T-helper 2 cell treated with Interferon-gamma antibody and Interleukin-4, amounts not matched to agents 100 ng/mL and 5 ng/mL, for 36 hours (primary cell): Measurements from ENCODE around the gene LAMB3. TPM values are rescaled to one million over a fixed set of nuclear protein-coding genes. Genes with fewer than 3 reads are reported as not detected.

Source experiments
- intact Hi-C: fragments of 100-400 bp; cut with micrococcal nuclease; formaldehyde crosslinking; loops from one replicate; pipeline ENCODE4 v1.15.1; 2023
- total RNA-seq: library from RNA; stranded (reverse); gene quantifications from 2 replicates; pipeline ENCODE4 v1.2.3, GENCODE V29; 2022

Gene LAMB3
- total RNA-seq, 1 donor from 2014 or later: 1.6 TPM

DNA sequence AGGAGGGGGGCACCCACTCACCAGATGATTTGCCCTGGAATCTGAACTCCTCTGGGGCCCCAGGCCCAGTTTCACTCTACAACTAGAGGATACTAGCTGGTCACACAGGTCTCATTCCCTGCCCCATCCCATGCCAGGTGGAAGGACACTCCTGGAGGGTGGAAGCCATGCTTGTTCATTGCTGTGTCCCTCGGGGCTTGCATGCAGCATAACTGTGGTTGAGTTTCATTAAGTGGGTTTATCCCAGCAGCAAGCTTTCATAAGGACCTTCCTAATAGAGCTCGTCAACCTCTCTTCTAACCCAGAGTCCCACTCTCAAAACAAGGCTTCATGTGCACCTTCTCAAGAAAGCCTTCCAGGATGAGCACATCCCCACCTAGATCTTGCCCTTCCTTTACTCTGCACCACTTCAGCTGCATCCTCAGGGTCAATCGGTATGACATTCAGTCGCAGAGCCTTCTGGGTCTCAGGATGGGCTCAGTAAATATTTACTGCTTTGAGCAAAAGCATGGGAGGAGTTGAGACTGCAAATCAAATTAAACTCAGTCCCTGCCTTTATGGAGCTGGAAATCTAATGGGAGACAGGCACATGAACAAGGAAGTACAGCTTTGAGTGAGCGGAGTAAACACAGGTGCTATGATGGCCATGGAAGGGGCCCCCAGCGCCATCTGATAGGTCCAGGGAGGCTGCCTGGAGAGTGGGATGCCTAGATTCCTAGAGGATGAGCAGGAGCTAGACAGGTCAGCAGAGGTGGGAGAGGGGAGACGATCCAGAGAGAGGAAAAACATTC is 32.3 kb downstream of the LAMB3 start:
- intact Hi-C loops: no loop called here

DNA sequence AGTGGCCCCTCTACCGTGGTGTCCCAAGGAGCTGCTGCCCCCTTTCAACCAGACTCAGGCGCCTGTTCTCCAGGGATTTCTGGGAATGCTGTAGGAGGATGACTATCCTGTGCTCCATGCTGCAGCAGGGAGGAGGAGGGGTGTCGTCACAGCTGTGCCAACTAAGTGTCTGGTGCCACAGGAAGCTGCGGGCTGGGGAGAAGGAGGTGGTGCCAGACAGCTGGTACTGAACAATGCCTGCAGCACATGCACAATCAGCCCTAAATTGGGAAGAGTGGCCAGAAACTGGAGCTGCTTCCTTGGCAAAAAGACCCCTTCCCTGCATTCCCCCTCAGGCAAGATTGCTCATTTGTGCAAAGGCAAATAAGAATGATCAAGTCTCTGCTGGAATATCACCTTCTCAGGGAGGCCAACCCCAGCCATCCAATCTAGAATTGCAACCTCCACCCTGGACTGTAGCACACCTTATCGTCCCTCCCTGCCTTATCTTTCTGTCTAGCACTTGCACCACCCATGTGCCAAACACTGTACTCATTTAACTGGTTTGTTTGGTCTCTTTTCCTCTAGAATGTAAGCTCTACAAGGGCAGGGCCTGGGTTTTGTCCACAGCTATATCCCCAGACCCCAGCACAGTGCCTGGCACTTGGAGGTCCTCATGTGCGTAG is 33.3 kb downstream of the LAMB3 start:
- intact Hi-C loops: no loop called here

DNA sequence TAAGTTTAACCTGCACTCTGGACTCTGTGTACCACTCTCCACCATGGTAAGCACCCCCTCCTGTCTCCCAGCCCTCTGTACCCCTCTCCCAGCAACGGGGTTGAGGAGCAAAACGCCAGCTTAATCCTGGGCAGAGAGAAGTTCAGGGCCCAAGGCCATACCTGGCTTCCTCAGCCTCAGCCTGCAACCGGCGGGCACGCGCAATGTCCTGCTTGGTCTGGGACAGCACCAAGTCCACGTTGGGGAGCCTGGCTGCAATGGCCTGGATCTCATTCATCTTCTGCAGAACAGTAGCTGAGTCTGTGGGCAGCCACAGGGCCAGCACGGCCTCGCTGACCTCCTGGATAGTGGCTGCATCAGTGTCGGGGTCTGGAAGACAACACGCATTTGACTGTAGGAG is 33.9 kb downstream of the LAMB3 start:
- intact Hi-C loops: no loop called here

DNA sequence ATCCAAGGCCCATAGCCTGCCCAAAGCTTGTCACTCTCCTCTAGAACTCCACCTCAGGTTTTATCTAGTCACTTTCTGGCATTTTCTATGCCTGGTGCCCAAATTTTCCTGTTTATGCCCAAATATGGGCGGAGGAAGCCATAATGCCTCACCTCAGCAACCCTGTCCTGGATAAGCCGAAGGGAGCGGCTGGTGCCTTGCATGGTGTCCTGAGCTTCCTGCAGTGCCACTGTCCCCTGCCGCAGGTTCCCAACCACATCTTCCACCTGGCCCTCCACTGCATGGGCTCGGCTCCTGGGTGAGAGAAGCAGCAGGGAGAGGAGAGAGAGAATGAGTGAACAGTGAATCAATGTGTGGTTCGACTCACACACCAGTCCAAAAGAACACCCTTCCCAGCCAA is 34.5 kb downstream of the LAMB3 start:
- intact Hi-C loops: no loop called here

DNA sequence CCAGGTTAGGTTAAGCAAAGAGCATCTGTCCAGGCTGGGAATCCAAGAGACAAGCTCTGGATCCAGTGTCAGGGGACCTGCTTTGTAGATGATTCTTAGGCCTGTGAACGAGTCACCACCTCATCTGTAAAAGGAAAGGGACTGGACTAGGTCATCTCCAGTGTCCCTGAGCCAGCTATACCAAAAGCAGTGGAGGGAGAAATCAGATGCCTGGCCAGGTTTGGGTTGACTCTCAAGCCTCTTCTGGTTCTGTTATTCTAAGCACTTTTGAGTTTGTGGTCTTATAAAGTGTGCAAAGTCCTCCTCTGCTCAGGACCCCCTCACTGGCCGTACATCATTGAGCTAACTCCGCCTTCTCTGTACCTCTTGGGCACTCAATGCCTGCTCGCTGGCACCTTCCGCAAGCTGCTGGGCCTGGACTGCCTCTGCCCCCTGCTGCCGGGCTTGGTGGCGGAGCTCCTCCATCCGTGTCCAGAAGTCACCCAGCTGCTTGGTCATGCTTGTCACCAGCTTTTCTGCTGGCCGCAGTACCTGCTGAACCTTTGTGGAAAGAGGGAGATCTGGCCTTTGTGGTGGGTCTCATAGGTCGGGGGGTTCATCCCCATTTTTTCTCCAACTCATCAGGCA is 35.1 kb downstream of the LAMB3 start:
- intact Hi-C loops: no loop called here

DNA sequence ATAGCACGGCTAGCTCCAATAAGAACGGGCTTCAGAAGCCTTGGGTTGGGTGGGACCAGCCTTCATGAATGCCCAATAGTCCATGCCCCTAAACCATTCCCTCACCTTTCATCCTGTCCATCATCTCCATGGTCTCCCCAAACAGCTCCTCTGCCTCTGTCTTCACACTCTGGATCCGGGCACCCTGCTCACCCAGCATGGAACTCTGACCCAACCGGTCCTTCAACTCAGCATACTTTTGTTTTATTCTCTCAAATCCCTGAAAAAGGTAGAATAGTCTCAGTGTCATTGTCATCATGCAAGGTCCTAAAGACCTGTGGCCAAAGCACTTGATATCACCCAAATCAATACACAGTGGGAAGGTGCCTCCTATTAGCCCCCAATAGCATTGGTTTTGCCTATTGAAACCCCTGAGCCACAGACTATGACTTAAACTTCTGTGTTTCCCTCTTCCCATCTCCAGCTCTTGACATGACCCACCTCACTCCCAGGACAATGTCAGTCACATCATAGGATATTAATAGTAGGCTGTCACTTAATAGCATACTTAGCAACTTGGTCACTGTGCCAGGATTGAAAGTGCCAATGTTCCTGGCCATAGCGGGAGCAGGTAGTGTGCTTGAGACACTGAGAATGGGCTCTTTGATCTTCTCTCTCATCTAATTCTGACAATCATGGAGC is 35.7 kb downstream of the LAMB3 start:
- intact Hi-C loops: no loop called here

DNA sequence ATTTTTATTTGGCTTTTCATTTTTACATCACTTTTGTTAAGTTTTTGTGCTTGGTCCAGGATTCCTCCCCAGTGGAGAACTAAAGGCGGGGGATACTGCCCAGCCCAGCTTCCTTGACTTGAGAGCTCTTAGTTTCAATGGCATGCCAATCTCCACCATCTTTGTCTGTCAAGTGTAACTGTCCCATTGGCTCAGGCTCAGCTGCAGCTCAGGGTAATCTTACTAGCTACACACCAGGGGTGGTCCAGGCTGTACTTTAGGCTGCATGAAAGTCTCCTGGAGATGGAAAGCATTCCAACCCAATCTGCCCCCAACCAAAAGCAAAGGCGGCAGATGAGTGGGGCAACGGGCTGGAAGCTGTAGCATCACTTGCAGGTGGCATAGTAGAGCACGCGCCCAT is 37.3 kb downstream of the LAMB3 start:
- intact Hi-C loops: no loop called here

DNA sequence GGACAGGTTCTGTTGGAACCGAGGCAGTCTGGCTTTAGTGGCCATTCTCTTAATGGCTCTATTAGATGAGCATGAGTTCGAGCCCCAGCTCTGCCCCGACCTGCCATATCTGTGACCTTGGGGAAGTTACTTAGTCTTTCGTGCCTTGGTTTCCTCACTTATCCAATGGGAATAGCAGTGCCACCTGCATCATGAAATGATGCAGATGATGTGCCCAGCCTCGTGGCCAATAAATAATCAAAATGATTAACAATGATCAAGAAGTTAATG is 38.1 kb downstream of the LAMB3 start:
- intact Hi-C loops: no loop called here

DNA sequence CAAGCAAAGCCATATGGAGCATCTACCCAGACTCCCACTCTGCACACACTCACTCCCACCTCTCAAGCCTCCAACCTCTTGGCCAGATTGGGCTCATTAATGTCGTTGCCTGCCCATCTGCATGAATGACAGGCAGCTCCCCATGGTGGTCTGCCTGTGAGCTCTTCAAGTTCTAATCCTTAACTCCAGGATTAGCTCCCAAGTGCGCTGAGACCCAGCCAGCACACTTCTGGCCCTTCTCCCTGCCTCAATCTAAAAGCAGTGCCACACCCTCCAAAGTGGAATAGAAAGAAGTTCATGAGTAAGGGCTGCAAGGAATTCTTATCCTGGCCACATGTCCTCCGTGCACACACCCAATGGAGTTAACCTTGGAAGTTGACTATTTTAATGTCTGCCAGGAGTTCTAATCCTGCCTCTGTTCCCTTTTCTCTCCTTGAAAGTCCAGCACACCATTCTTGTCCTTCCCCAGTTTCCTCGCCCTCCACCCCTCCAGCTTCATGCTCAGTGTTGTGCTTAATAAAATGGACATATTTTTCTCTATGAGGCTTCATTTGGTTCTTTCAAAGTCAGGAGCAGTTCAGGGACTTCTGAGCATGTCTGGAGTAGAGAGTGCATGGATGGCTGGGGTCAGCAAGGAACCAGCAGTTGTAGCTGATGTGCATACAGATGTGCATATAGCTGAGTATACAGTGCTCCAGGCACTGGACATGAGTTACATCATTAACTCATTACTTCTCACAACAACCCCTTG is 38.6 kb downstream of the LAMB3 start:
- intact Hi-C loops: no loop called here

DNA sequence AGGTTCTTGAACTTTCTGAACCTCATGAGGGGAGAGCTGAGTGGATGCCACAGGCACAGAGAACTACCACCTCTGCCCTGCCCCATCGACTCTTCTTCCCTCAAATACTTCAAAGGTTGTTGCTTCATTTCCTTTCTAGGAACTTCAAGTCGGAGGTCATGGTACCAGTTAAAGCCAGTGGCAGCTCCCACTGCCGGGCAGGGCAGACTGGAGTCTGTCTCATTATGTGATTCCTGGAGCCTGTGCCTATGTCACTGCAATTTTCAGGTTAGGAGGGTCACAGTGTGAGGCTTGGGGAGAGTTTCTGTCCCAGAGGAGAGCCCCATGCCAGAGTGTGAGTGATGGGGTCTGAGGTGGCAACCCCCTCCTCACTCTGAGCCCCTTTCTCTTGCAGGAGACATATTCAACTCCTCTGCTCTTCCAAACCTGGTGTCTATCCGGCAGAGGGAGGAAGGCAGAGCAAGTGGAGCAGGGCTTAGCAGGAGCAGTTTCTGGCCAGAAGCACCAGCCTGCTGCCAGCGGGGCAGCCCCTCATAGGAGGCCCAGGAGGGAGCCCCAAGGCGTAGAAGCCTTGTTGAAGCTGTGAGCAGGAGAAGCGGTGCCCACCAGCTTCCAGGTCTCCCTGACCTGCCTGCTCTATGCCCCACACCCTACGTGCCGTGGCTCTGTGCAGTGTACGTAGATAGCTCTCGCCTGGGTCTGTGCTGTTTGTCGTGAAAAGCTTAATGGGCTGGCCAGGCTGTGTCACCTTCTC is 39.4 kb downstream of the LAMB3 start:
- intact Hi-C loops: no loop called here

GRCh38 chr1:209611771-209612570 is 40.3 kb downstream of the LAMB3 start:
- intact Hi-C loops: no loop called here

DNA sequence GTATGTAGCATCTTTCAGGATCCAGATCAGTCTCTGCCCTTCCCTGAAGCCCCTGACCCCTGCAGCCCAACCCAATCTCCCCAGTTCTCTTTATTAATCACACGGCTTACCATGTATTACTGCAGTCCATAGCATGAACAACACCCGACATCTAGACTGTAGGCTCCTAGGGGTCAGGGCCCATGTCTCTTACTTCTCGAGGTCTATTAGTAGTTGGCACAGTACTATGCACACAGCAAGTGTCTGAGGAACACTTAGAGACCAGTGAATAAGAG is 41.7 kb downstream of the LAMB3 start:
- intact Hi-C loops: no loop called here

GRCh38 chr1:209609791-209610630 is 42.2 kb downstream of the LAMB3 start:
- intact Hi-C loops: no loop called here

- intact Hi-C loops: no loop called here
These were observed 43.0 kb downstream of the LAMB3 start for GRCh38 chr1:209609041-209609790.

- intact Hi-C loops: no loop called here
These were observed 44.4 kb downstream of the LAMB3 start for GRCh38 chr1:209607795-209608178.

DNA sequence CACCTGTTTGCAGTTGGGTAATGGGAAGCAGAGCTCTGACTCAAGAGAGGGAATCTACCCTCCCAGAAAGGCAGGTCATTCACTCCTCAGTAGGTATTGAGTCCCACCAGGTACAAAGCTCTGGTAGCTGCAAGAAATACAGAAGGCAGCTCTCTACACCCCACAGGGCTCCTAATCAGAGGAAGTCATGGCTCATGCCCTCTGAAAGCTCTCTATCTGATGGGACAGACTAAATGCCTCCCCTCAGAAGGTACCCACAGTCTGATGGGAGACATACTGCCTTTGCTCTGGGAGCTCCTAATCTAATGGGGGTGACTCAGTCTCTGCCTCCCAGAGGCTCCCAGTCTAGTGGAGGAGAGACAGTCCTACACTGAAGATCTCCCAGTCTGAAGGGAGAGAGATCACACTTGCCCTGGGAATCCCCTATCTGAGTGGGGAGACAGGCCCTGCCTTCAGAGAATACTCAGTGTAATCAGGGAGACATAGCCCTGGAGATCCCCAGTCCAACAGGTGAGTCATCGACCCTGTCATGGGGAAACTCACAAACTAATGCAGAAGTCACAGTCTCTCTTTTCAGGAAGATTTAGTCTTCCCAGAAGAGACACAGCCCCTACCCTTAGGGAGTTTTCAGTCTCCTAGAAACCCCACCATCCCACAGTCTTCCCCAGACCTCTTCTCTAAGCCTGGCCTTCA is 45.0 kb downstream of the LAMB3 start:
- intact Hi-C loops: no loop called here

GRCh38 chr1:209603877-209604276 is 48.3 kb downstream of the LAMB3 start:
- intact Hi-C loops: no loop called here
